SK-N-SH (cell line): ENCODE measurements around the gene ARHGDIA. TPM values are rescaled to one million over a fixed set of nuclear protein-coding genes. Genes with fewer than 3 reads are reported as not detected.

ENCODE experiments used
- CTCF ChIA-PET: fragments of 300-600, 350-600 bp; formaldehyde crosslinking; extraction: SDS; loops from one replicate; lab custom pipeline; 2021; lab: Yijun Ruan, JAX
- POLR2A ChIA-PET: fragments of 350-600 bp; sonication (Branson Sonifier 250); formaldehyde crosslinking; extraction: SDS; loops from one replicate; lab custom pipeline; 2020; ENCODE audit warnings: antibody characterized with exemption, inconsistent platforms; lab: Yijun Ruan, JAX
- DNase-seq: peaks from one replicate; pipeline ENCODE4 v3.0.0; 2012
- H2AFZ ChIP-seq: fragments of 200-600 bp; sonication (generic); 2 replicates; pipeline ENCODE4 v1.8.1; 2016; ENCODE audit warnings: antibody characterized with exemption, mild to moderate bottlenecking, low read depth
- H3F3A ChIP-seq: fragments of 200-600 bp; sonication (generic); replicated peaks from 2 replicates; pipeline ENCODE3; 2016; ENCODE audit warnings: antibody characterized with exemption, mild to moderate bottlenecking; ENCODE audit not compliant: insufficient read depth
- H3K27ac ChIP-seq, 2 experiments: fragments of 200-500 bp in 1 of 2; fragments of 200-600 bp in 1 of 2; sonication (Bioruptor generic) in 1 of 2; sonication (generic), shearing (Covaris generic) in 1 of 2; 2 replicates each; pipeline versions ENCODE4 v1.5.1 to v1.6.1; 2014 to 2016; ENCODE audit warnings: low read depth in 2 of 2, inconsistent platforms in 1 of 2, low read length in 1 of 2, mild to moderate bottlenecking in 1 of 2, mixed read lengths in 1 of 2
- H3K27me3 ChIP-seq: fragments of 200-600 bp; sonication (generic), shearing (Covaris generic); 2 replicates; pipeline ENCODE4 v1.6.1; 2016; ENCODE audit warnings: mixed run types; ENCODE audit not compliant: insufficient read depth
- H3K36me3 ChIP-seq, 2 experiments: fragments of 200-500 bp in 1 of 2; fragments of 200-600 bp in 1 of 2; sonication (Bioruptor generic) in 1 of 2; sonication (generic) in 1 of 2; replicated peaks in 1 of 2; 2 replicates each; pipeline versions ENCODE3 to v1.5.1; 2014 to 2016; ENCODE audit warnings: low read length in 1 of 2, mild to moderate bottlenecking in 1 of 2; ENCODE audit not compliant: insufficient read depth in 2 of 2, control insufficient read depth in 1 of 2
- H3K4me1 ChIP-seq, 2 experiments: fragments of 200-500 bp in 1 of 2; fragments of 200-600 bp in 1 of 2; sonication (Bioruptor generic) in 1 of 2; sonication (generic), shearing (Covaris generic) in 1 of 2; 2 replicates each; pipeline versions ENCODE4 v1.5.1 to v1.6.1; 2014 to 2016; ENCODE audit warnings: low read depth in 1 of 2, low read length in 1 of 2, mixed run types in 1 of 2; ENCODE audit not compliant: insufficient read depth in 2 of 2, control insufficient read depth in 1 of 2
- H3K4me2 ChIP-seq: fragments of 200-600 bp; sonication (generic), shearing (Covaris generic); 2 replicates; pipeline ENCODE4 v1.6.1; 2017; ENCODE audit warnings: mixed run types
- H3K4me3 ChIP-seq, 2 experiments: fragments of 200-500 bp in 1 of 2; fragments of 200-600 bp in 1 of 2; sonication (Bioruptor generic) in 1 of 2; sonication (generic), shearing (Covaris generic) in 1 of 2; 2 replicates each; pipeline versions ENCODE4 v1.5.1 to v1.8.1; 2014 to 2016; ENCODE audit warnings: low read depth in 2 of 2, inconsistent platforms in 1 of 2, low read length in 1 of 2, mild to moderate bottlenecking in 1 of 2, mixed read lengths in 1 of 2, moderate library complexity in 1 of 2
- H3K79me2 ChIP-seq: fragments of 200-600 bp; sonication (generic); 2 replicates; pipeline ENCODE4 v1.8.1; 2017; ENCODE audit warnings: mild to moderate bottlenecking; ENCODE audit not compliant: insufficient read depth
- H3K9ac ChIP-seq: fragments of 200-600 bp; sonication (generic); 2 replicates; pipeline ENCODE4 v1.6.1; 2017; ENCODE audit warnings: mixed run types
- H3K9me2 ChIP-seq: fragments of 200-600 bp; sonication (generic); 2 replicates; pipeline ENCODE4 v1.6.1; 2017; ENCODE audit warnings: mixed run types
- H3K9me3 ChIP-seq: fragments of 200-600 bp; sonication (generic); 2 replicates; pipeline ENCODE4 v1.6.1; 2017; ENCODE audit warnings: mixed run types, mild to moderate bottlenecking, moderate library complexity
- H4K20me1 ChIP-seq: fragments of 200-600 bp; sonication (generic); 2 replicates; pipeline ENCODE4 v1.6.1; 2017; ENCODE audit warnings: mild to moderate bottlenecking, mixed run types; ENCODE audit not compliant: insufficient read depth
- CHD2 ChIP-seq: fragments of 150-350 bp; IDR thresholded peaks from 2 replicates; pipeline ENCODE4 v1.6.1; 2018; ENCODE audit warnings: low read length; ENCODE audit not compliant: partially characterized antibody
- ELF1 ChIP-seq: IDR thresholded peaks from 2 replicates; pipeline ENCODE4 v1.4.0; 2012
- EP300 ChIP-seq, 2 experiments: IDR thresholded peaks; 2 replicates each; pipeline versions ENCODE4 v1.4.0 to v1.6.1; 2012; ENCODE audit warnings: borderline replicate concordance in 1 of 2, low read depth in 1 of 2, low read length in 1 of 2
- EZH2phosphoT487 ChIP-seq: fragments of 200-600 bp; sonication (generic); IDR thresholded peaks from 2 replicates; pipeline ENCODE4 v1.6.1; 2017; ENCODE audit warnings: low read depth, mixed run types, mild to moderate bottlenecking, antibody characterized with exemption, moderate library complexity, borderline replicate concordance
- FOXJ3 ChIP-seq: sonication (generic); formaldehyde crosslinking; IDR thresholded peaks from 2 replicates; pipeline ENCODE4 v1.5.1; 2020; ENCODE audit warnings: mild to moderate bottlenecking, missing genetic modification reagents
- JUND ChIP-seq: IDR thresholded peaks from 2 replicates; pipeline ENCODE4 v1.4.0; 2012
- MEF2A ChIP-seq: IDR thresholded peaks from 2 replicates; pipeline ENCODE4 v1.4.0; 2012; ENCODE audit warnings: low read depth, borderline replicate concordance
- MXI1 ChIP-seq: IDR thresholded peaks from 2 replicates; pipeline ENCODE4 v1.6.1; 2012; ENCODE audit warnings: mild to moderate bottlenecking, low read depth, low read length, improper control_type of control experiment
- NFIC ChIP-seq: IDR thresholded peaks from 2 replicates; pipeline ENCODE4 v1.4.0; 2012; ENCODE audit warnings: borderline replicate concordance
- RCOR1 ChIP-seq: fragments of 150-350 bp; IDR thresholded peaks from 2 replicates; pipeline ENCODE4 v1.6.1; 2017; ENCODE audit warnings: antibody characterized with exemption, low read length
- RFX5 ChIP-seq: IDR thresholded peaks from 2 replicates; pipeline ENCODE4 v1.6.1; 2012; ENCODE audit warnings: mild to moderate bottlenecking, improper control_type of control experiment, low read length
- SIN3A ChIP-seq: IDR thresholded peaks from 2 replicates; pipeline ENCODE4 v1.6.1; 2012; ENCODE audit warnings: low read depth, mild to moderate bottlenecking, low read length, moderate library complexity, borderline replicate concordance
- TAF1 ChIP-seq: IDR thresholded peaks from 2 replicates; pipeline ENCODE4 v1.6.1; 2012; ENCODE audit warnings: low read depth, mild to moderate bottlenecking, low read length, moderate library complexity, borderline replicate concordance
- TEAD4 ChIP-seq: IDR thresholded peaks from 2 replicates; pipeline ENCODE4 v1.4.0; 2012; ENCODE audit warnings: mild to moderate bottlenecking, borderline replicate concordance; ENCODE audit not compliant: insufficient read depth
- WGBS: methylation state at CpG from one replicate; pipeline ENCODE4 v1.1.6; 2017; ENCODE audit warnings: low lambda C conversion rate; 5-methylcytosine and 5-hydroxymethylcytosine counted together
- polyA plus RNA-seq, 3 experiments: library from polyadenylated mRNA; depleted of rRNA; stranded (reverse); fragments of >200 nt; gene quantifications; 2 replicates each; pipeline ENCODE4 v1.2.3, GENCODE V29; 2012
- TF ChIP-seq, protein P1 (sequence below): IDR thresholded peaks from 2 replicates; pipeline ENCODE4; 2012
- TF ChIP-seq, protein P2 (sequence below): fragments of 150-350 bp; IDR thresholded peaks from 2 replicates; pipeline ENCODE4 v1.6.1; 2016; ENCODE audit warnings: mild to moderate bottlenecking, low read depth, low read length
- TF ChIP-seq, protein P3 (sequence below): IDR thresholded peaks from 2 replicates; pipeline ENCODE4 v1.4.0; 2012; ENCODE audit warnings: low read depth
- TF ChIP-seq, protein P4 (sequence below): fragments of 150-350 bp; IDR thresholded peaks from 2 replicates; pipeline ENCODE4 v1.6.1; 2017; ENCODE audit warnings: antibody characterized with exemption, low read length, low read depth, borderline replicate concordance

The ARHGDIA gene
- polyA plus RNA-seq, 1 of the 3 experiments (the other 2 are of a cell fraction): 385 TPM

DNA sequence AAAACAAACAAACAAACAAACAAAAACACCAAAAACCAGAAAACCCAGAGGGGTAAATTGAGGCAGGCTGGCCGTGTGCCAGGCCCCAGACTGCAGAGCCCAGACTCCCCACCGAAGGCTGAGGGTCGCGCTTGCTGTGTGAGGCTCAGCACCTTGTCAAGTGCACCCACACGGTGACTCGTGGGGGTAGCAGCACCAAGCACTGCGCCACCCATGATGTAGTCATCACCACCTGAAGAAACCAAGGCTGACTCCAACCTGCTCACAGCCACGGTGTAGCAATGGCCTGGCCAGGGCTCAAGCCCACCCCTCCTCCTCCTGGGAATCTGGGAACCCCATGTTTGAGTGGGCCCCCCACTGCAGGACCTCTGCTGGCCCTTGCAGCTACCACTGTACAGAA, 50.0 kb downstream of the ARHGDIA start (continued):
- TF ChIP-seq, protein P1, sequence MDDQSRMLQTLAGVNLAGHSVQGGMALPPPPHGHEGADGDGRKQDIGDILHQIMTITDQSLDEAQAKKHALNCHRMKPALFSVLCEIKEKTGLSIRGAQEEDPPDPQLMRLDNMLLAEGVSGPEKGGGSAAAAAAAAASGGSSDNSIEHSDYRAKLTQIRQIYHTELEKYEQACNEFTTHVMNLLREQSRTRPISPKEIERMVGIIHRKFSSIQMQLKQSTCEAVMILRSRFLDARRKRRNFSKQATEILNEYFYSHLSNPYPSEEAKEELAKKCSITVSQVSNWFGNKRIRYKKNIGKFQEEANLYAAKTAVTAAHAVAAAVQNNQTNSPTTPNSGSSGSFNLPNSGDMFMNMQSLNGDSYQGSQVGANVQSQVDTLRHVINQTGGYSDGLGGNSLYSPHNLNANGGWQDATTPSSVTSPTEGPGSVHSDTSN: no peak
- TF ChIP-seq TEAD4 (no peak), NFIC (no peak)

DNA sequence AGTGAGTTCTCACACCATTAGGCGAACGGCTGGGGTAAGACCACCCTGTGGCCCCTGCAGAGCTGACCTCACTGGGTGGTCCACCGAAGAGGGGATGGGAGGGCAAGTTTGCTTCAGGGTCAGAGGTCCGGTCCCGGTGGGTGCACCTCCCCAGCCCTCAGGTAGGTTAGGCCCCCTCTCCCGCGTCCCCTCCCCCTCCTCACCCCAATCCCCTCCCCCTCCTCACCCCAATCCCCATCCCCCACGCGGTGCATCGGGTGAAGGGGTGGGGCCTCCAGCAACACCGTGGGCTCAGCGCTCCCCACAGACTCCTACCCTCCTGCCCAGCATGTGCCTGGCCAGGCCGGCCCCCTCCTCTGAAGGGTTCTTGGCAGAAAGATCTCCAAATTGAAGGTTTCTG, 51.4 kb downstream of the ARHGDIA start:
- POLR2A ChIA-PET: interaction anchor here (1.1 to 1.2 kb wide), 2 partner anchors 9 to 22 kb away, joined by 3 read pairs; no protein-coding TSS in a partner anchor
- H3F3A ChIP-seq: no peaks in the 10 kb centered on the region
- no peak overlapping the region for H3K4me3 ChIP-seq
- no peaks in the 10 kb centered on the region for H3K79me2 ChIP-seq
- no peak for TF ChIP-seq RCOR1
- TF ChIP-seq SIN3A: no peak
- TF ChIP-seq, protein P2, sequence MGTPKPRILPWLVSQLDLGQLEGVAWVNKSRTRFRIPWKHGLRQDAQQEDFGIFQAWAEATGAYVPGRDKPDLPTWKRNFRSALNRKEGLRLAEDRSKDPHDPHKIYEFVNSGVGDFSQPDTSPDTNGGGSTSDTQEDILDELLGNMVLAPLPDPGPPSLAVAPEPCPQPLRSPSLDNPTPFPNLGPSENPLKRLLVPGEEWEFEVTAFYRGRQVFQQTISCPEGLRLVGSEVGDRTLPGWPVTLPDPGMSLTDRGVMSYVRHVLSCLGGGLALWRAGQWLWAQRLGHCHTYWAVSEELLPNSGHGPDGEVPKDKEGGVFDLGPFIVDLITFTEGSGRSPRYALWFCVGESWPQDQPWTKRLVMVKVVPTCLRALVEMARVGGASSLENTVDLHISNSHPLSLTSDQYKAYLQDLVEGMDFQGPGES: no peak
- TF ChIP-seq TAF1: no peak
- no peak for TF ChIP-seq RFX5
- TF ChIP-seq ELF1: no peak
- no peak for TF ChIP-seq JUND
- no peak for TF ChIP-seq EP300 (IDR thresholded peaks at IDR 0.05; ENCODE audit: borderline replicate concordance in 1 of 2, low read depth in 1 of 2, low read length in 1 of 2)
- TF ChIP-seq, protein P3, sequence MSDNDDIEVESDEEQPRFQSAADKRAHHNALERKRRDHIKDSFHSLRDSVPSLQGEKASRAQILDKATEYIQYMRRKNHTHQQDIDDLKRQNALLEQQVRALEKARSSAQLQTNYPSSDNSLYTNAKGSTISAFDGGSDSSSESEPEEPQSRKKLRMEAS: no peak
- no peak for TF ChIP-seq MEF2A
- TF ChIP-seq, protein P4, sequence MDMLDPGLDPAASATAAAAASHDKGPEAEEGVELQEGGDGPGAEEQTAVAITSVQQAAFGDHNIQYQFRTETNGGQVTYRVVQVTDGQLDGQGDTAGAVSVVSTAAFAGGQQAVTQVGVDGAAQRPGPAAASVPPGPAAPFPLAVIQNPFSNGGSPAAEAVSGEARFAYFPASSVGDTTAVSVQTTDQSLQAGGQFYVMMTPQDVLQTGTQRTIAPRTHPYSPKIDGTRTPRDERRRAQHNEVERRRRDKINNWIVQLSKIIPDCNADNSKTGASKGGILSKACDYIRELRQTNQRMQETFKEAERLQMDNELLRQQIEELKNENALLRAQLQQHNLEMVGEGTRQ: no peak
- TF ChIP-seq FOXJ3: no peak
- TF ChIP-seq CHD2: no peak
- TF ChIP-seq TEAD4: no peak
- TF ChIP-seq EZH2phosphoT487: no peak
- no peak for TF ChIP-seq MXI1
- TF ChIP-seq, all 33 proteins: peak for 0
- Histone ChIP-seq H3K27ac (no peak overlapping the region), H4K20me1 (no peaks in the 10 kb centered on the region), H3K9me3 (no peaks in the 10 kb centered on the region), H3K4me2 (no peak overlapping the region), H2AFZ (no peak overlapping the region), H3K36me3 (peaks cover 0 to 5% of the 10 kb centered on the region in 2 experiments), H3K9ac (no peak overlapping the region), H3K27me3 (no peaks in the 10 kb centered on the region; the same call in 1 of the 2 replicates), H3K9me2 (no peaks in the 10 kb centered on the region), H3K4me1 (peaks cover 0 to 20% of the 10 kb centered on the region in 2 experiments; a peak in 1 of 4 replicates)
- WGBS: 60% methylated on average over 12 of the region's 13 CpGs
- CTCF ChIA-PET: interaction anchor here (0.6 to 1.5 kb wide), 3 partner anchors 14 to 85 kb away, joined by 3 read pairs; no protein-coding TSS in a partner anchor
- DNase-seq: no peak
